ENCODE measurements around the gene HSD17B8. TPM values are rescaled to one million over a fixed set of nuclear protein-coding genes. Genes with fewer than 3 reads are reported as not detected.

Gene HSD17B8
- total RNA-seq, 2 experiments from 2014 or later, result 11.6 to 18.8 TPM

DNA sequence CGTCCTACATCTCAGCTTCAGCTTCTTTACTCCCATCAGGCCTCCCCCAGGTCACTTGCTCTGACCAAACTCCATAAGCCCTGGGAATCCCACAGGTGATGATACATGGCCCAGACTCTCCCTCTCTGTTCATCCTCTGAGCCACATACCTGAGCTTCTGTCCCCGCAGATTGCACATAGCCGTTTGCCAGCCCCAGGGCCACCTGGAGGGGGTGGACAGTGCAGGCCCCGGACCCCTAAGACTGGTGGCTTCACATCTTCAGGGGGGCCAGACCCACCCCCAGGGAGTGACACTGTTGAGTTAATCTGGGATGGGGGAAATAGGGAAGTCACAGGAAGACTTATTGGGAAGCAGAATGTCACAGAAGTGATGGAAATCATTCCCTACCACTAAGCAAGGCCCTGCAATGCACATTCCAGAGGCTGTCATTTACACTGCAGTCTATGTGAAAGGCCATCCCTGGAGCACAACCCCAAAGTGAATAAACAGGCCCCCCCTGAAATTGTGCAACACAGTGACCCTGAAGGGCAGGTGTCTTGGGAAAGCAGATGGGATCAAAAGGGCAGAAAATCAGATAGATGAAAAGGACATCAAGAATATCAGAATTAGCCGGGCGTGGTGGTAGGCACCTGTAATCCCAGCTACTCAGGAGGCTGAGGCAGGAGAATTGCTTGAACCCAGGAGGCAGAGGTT lies 6.1 kb upstream of the HSD17B8 start:
- Histone ChIP-seq H3K79me2 (ENCODE audit: insufficient read depth, low read depth, low read length) (peaks cover 28% of the 10 kb centered on the region; the same call in 1 of the 2 replicates), H3K27ac (ENCODE audit: low read depth, low read length, poor library complexity, severe bottlenecking) (no peak overlapping the region), H3K4me3 (ENCODE audit: low read depth, low read length, poor library complexity, severe bottlenecking) (no peak overlapping the region), H2AFZ (ENCODE audit: low read length) (no peak overlapping the region), H3K36me3 (ENCODE audit: insufficient read depth, low read length) (peaks cover 64% of the 10 kb centered on the region), H3K4me2 (ENCODE audit: low read length) (peak overlapping the region; percentile 100), H3K9me2 (ENCODE audit: insufficient read depth, low read length) (no peaks in the 10 kb centered on the region), H3K4me1 (ENCODE audit: insufficient read depth, low read length, poor library complexity, severe bottlenecking) (peaks cover 38% of the 10 kb centered on the region), H3K9me3 (ENCODE audit: low read length) (no peaks in the 10 kb centered on the region), H4K20me1 (ENCODE audit: insufficient read depth, low read length) (no peaks in the 10 kb centered on the region; the same call in 1 of the 2 replicates)
- no peak for TF ChIP-seq EZH2phosphoT487 (IDR thresholded peaks at IDR 0.05; ENCODE audit: borderline replicate concordance, low read depth, low read length)
- no peak for TF ChIP-seq CTCF (conservative IDR thresholded peaks at IDR 0.05; ENCODE audit: low read length)
- no peak for DNase-seq (ENCODE audit: low spot score)
- ChIA-PET POLR2A (interaction anchor here (0.6 to 1.1 kb wide), 3 partner anchors 9 to 125 kb away, joined by 3 to 5 read pairs (median 4); partner anchors contain the start of gene HLA-DPA1), CTCF (ENCODE audit: unreplicated experiment) (interaction anchor here (0.8 kb wide), 1 partner anchor 10 kb away, joined by 3 read pairs; the partner anchor contains the start of gene RING1)
- intact Hi-C loops (cut with micrococcal nuclease; ENCODE audit: unreplicated experiment), result no loop called here
- TSS peak; percentile 41 for BruUV-seq (replicated peaks)

DNA sequence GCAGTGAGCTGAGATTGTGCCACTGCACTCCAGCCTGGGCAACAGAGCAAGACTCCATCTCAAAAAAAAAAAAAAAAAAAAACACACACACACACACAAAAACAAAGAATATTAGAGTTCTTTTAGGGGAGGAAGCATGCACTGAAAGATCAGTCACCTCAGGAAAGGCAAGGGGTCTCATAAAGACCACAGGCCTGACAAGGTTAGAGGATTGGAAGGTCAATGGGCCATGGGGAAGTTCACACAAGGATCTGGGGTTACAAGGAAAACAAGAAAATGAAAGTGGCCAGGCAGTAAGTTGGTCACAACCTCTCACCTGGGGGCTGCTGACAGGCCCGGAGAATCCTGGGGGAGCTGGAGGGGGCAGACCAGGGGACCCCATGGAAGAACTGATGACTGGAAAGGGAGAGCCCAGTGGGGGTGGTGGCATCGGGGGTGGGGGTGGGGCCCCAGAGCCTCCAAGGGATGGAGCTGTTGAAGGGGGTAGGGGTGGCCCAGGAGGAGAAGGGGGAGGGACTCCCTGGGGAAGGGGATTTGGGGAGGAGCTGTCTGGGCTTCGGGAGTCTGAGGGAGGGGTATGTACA lies 5.5 kb upstream of the HSD17B8 start:
- peaks cover 28% of the 10 kb centered on the region; the same call in 1 of the 2 replicates for H3K79me2 ChIP-seq (ENCODE audit: insufficient read depth, low read depth, low read length)

More for the DNA sequence above, 5.5 kb upstream of the HSD17B8 start:
- no peak for TF ChIP-seq CTCF (conservative IDR thresholded peaks at IDR 0.05; ENCODE audit: low read length)
- H3K9me2 ChIP-seq (ENCODE audit: insufficient read depth, low read length), result no peaks in the 10 kb centered on the region
- peaks cover 64% of the 10 kb centered on the region for H3K36me3 ChIP-seq (ENCODE audit: insufficient read depth, low read length)
- no peak for DNase-seq (ENCODE audit: low spot score)
- BruUV-seq (replicated peaks), result no TSS peak
- H3K9me3 ChIP-seq (ENCODE audit: low read length), result no peaks in the 10 kb centered on the region
- POLR2A ChIA-PET, result interaction anchor here (0.7 to 1.1 kb wide), 2 partner anchors 10 to 126 kb away, joined by 4 to 5 read pairs; partner anchors contain the start of gene HLA-DPA1
- intact Hi-C loops (cut with micrococcal nuclease; ENCODE audit: unreplicated experiment), result no loop called here
- H3K4me1 ChIP-seq (ENCODE audit: insufficient read depth, low read length, poor library complexity, severe bottlenecking), result peaks cover 44% of the 10 kb centered on the region
- CTCF ChIA-PET (ENCODE audit: unreplicated experiment), result interaction anchor here (0.6 kb wide), 1 partner anchor 9 kb away, joined by 4 read pairs; no protein-coding TSS in a partner anchor
- H3K27ac ChIP-seq (ENCODE audit: low read depth, low read length, poor library complexity, severe bottlenecking), result peak overlapping the region; percentile 77
- H2AFZ ChIP-seq (ENCODE audit: low read length), result no peak overlapping the region
- peak overlapping the region; percentile 100 for H3K4me2 ChIP-seq (ENCODE audit: low read length)
- H3K4me3 ChIP-seq (ENCODE audit: low read depth, low read length, poor library complexity, severe bottlenecking), result peak overlapping the region; percentile 96
- no peaks in the 10 kb centered on the region; the same call in 1 of the 2 replicates for H4K20me1 ChIP-seq (ENCODE audit: insufficient read depth, low read length)

Data from OCI-LY7 (cell line).